Cortex of kidney (tissue), 1 donor: ENCODE measurements around the gene HEATR3.

Experiments used
- DNase-seq: peaks from one replicate; lab custom pipeline; 2025; lab: John Stamatoyannopoulos, UW

The HEATR3 gene

GRCh38 chr16:50058091-50058771 lies 7.5 kb upstream of the HEATR3 start:
- no peak for DNase-seq

GRCh38 chr16:50059111-50059510 lies 6.7 kb upstream of the HEATR3 start:
- no peak for DNase-seq

GRCh38 chr16:50059669-50060068 lies 6.1 kb upstream of the HEATR3 start:
- DNase-seq = no peak

- DNase-seq = no peak
Observed at GRCh38 chr16:50061326-50061725, 4.4 kb upstream of the HEATR3 start.

GRCh38 chr16:50065241-50065623 lies 538 bp upstream of the HEATR3 start:
- no peak for DNase-seq

GRCh38 chr16:50066482-50067289 lies 916 bp downstream of the HEATR3 start:
- DNase-seq = no peak

GRCh38 chr16:50067290-50067853 lies 1.6 kb downstream of the HEATR3 start:
- no peak for DNase-seq

- DNase-seq = no peak
Observed at GRCh38 chr16:50068550-50068949, 2.8 kb downstream of the HEATR3 start.

- no peak for DNase-seq
Observed at GRCh38 chr16:50069060-50069459, 3.3 kb downstream of the HEATR3 start.

- no peak for DNase-seq
Observed at GRCh38 chr16:50071075-50071671, 5.4 kb downstream of the HEATR3 start.

- DNase-seq = no peak
Observed at GRCh38 chr16:50072730-50073129, 7.0 kb downstream of the HEATR3 start.

GRCh38 chr16:50079397-50080140 lies 13.8 kb downstream of the HEATR3 start:
- no peak for DNase-seq

GRCh38 chr16:50081428-50082018 lies 15.8 kb downstream of the HEATR3 start:
- DNase-seq = no peak

- DNase-seq = no peak
Observed at GRCh38 chr16:50083996-50084395, 18.2 kb downstream of the HEATR3 start.

- DNase-seq = no peak
Observed at GRCh38 chr16:50086176-50086575, 20.4 kb downstream of the HEATR3 start.

- DNase-seq = no peak
Observed at GRCh38 chr16:50088302-50088701, 22.5 kb downstream of the HEATR3 start.

GRCh38 chr16:50092891-50093290 lies 27.1 kb downstream of the HEATR3 start:
- DNase-seq = no peak

GRCh38 chr16:50093607-50094539 lies 28.1 kb downstream of the HEATR3 start:
- no peak for DNase-seq

GRCh38 chr16:50096791-50097190 lies 31.0 kb downstream of the HEATR3 start:
- no peak for DNase-seq

GRCh38 chr16:50099957-50100648 lies 34.3 kb downstream of the HEATR3 start:
- no peak for DNase-seq
